Peyer's patch (tissue), 4 donors: ENCODE results near the gene XPNPEP3. TPM values are rescaled to one million over a fixed set of nuclear protein-coding genes. Genes with fewer than 3 reads are reported as not detected.
"Not testable (repeated sequence)": the region's sequence is repeated elsewhere in the genome, so short reads cannot be mapped to it uniquely, and the experiment has no call there.

Experiments
- DNase-seq, 3 donors: peaks; one replicate each; pipeline ENCODE4 v3.0.0-alpha.2; 2017 to 2019
- H3K27ac ChIP-seq, 4 donors: fragments of 200-600 bp; sonication (generic); one replicate each; pipeline ENCODE4 v1.5.1; 2016 to 2019
- H3K27me3 ChIP-seq, 2 donors: fragments of 200-600 bp; sonication (generic); one replicate each; pipeline ENCODE4 v1.5.1; 2019
- H3K36me3 ChIP-seq, 3 donors: fragments of 200-600 bp; sonication (generic); one replicate each; pipeline ENCODE4 v1.5.1; 2016 to 2019
- H3K4me1 ChIP-seq, 4 donors: fragments of 200-600 bp; sonication (generic); one replicate each; pipeline ENCODE4 v1.5.1; 2016 to 2019
- H3K4me3 ChIP-seq, 4 donors: fragments of 200-600 bp; sonication (generic); 1 replicate in 3 of 4; 2 replicates in 1 of 4; pipeline ENCODE4 v1.5.1; 2016 to 2019; ENCODE audit warnings: mild to moderate bottlenecking in 1 of 4
- H3K9me3 ChIP-seq, 4 donors: fragments of 200-600 bp; sonication (generic); one replicate each; pipeline ENCODE4 v1.5.1; 2016 to 2019; ENCODE audit warnings: mild to moderate bottlenecking in 1 of 4
- CTCF ChIP-seq, 6 experiments: fragments of 450-650 bp in 4 of 6; fragments of 200-600 bp in 2 of 6; sonication (generic) in 1 of 6; IDR thresholded peaks; one replicate each; pipeline ENCODE4 v1.5.1; 2017 to 2019; ENCODE audit warnings: antibody characterized with exemption in 6 of 6, mild to moderate bottlenecking in 3 of 6, moderate library complexity in 1 of 6
- POLR2A ChIP-seq, 2 donors: fragments of 450-650 bp; IDR thresholded peaks; one replicate each; pipeline ENCODE4 v1.5.1; 2017; ENCODE audit warnings: antibody characterized with exemption in 2 of 2, mild to moderate bottlenecking in 2 of 2, moderate library complexity in 2 of 2
- total RNA-seq, 4 donors: library from RNA; depleted of rRNA; stranded (reverse); fragments of >200 nt; gene quantifications; one replicate each; pipeline ENCODE4 v1.1.0, GENCODE V29; 2016

The XPNPEP3 gene
- total RNA-seq, 4 donors from 2014 or later, result 1.4 to 10.5 (median 6.6) TPM

DNA sequence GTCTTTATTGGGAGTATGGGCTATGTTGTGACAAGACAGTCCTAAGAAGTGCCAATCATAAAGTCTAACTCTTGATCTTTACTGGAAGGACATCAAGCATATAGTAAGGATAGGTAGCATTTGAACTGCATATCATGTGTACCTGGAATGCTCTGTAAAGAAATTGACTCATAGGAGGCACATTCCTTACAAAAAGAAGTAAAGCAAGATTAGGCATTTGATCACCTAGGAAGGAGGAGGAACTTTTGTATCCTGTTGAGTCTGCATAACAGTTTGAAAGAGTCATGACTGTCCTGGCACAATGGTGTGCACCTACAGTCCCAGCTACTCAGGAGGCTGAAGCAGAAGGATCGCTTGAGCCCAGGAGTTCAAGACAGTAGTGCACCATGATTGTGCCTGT lies 47.2 kb downstream of the XPNPEP3 start:
- no peak for DNase-seq
- TF ChIP-seq POLR2A (IDR thresholded peaks at IDR 0.05) (no peak), CTCF (IDR thresholded peaks at IDR 0.05) (no peak)
- Histone ChIP-seq H3K27me3 (no peaks in the 10 kb centered on the region), H3K36me3 (peaks cover 0 to under 1% (median 0%) of the 10 kb centered on the region in 3 donors), H3K27ac (no peak overlapping the region), H3K4me3 (no peak overlapping the region), H3K9me3 (no peaks in the 10 kb centered on the region), H3K4me1 (no peaks in the 10 kb centered on the region)

DNA sequence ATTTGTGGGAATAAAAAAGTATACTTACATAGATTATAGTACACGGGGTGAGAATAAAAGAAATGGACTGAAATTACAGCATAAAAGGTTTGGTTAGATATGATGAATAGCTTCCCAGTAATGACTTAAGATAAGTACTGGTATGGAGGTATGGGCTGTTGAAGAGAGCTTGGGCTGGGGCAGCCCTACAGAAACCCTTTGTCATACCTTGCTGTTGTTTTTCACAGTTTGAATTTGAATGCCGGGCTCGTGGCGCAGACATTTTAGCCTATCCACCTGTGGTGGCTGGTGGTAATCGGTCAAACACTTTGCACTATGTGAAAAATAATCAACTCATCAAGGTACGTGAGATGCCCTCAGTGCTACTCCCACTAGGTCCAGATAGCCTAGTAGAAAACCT lies 51.9 kb downstream of the XPNPEP3 start:
- DNase-seq, result no peak
- no peaks in the 10 kb centered on the region for H3K4me1 ChIP-seq
- no peak overlapping the region for H3K27ac ChIP-seq
- peaks cover 0 to 18% (median 0%) of the 10 kb centered on the region in 3 donors for H3K36me3 ChIP-seq
- TF ChIP-seq POLR2A (IDR thresholded peaks at IDR 0.05) (no peak), CTCF (IDR thresholded peaks at IDR 0.05) (no peak)
- no peaks in the 10 kb centered on the region for H3K9me3 ChIP-seq
- H3K27me3 ChIP-seq, result no peaks in the 10 kb centered on the region
- H3K4me3 ChIP-seq, result no peak overlapping the region

GRCh38 chr22:40911772-40912171 lies 54.8 kb downstream of the XPNPEP3 start:
- TF ChIP-seq CTCF (IDR thresholded peaks at IDR 0.05) (no peak), POLR2A (IDR thresholded peaks at IDR 0.05) (no peak)
- Histone ChIP-seq H3K27me3 (no peaks in the 10 kb centered on the region), H3K9me3 (no peaks in the 10 kb centered on the region), H3K36me3 (peaks cover 0 to 18% (median 0%) of the 10 kb centered on the region in 3 donors), H3K4me1 (no peaks in the 10 kb centered on the region), H3K27ac (no peak overlapping the region), H3K4me3 (no peak overlapping the region)
- no peak for DNase-seq

DNA sequence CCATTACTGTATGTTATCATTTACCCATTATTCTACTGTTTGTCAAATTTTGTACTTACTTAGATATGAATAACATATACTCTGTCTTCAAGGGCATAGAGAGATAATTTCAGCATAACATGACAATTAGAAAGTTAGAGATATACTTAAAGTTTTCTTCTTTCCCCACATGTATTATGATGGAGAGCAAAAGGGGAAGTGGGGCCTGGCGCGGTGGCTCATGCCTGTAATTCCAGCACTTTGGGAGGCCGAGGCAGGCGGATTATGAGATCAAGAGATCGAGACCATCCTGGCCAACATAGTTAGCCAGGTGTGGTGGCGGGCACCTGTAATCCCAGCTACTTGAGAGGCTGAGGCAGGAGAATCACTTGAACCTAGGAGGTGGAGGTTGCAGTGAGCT lies 56.0 kb downstream of the XPNPEP3 start:
- H3K4me1 ChIP-seq, DNase-seq, H3K4me3 ChIP-seq, H3K27ac ChIP-seq, H3K27me3 ChIP-seq, H3K9me3 ChIP-seq: not testable (repeated sequence)
- peaks cover 0 to 23% (median 0%) of the 10 kb centered on the region in 3 donors for H3K36me3 ChIP-seq

DNA sequence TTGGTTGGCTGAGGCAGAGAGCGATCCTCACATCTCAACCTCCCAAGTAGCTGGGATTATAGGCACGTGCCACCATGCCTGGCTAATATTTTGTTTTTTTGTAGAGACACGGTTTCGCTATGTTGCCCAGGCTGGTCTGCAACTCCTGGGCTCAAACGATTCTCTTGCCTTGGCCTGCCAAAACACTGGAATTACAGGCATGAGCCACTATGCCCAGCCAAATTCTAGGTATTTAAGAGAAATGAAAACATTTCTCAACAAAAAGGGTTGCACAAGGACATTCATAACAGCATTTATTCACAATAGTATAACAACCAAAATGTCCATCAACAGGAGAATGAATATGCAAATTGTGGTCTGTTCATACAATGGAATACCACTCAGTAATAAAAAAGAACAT lies 62.5 kb downstream of the XPNPEP3 start:
- peaks cover 0 to 10% (median 0%) of the 10 kb centered on the region in 3 donors for H3K36me3 ChIP-seq
- no peak for DNase-seq
- no peak overlapping the region for H3K4me3 ChIP-seq
- peaks cover 0 to 7% (median 0%) of the 10 kb centered on the region in 4 donors for H3K4me1 ChIP-seq
- H3K27ac ChIP-seq, result no peak overlapping the region
- no peaks in the 10 kb centered on the region for H3K27me3 ChIP-seq
- H3K9me3 ChIP-seq, result no peaks in the 10 kb centered on the region
- TF ChIP-seq CTCF (IDR thresholded peaks at IDR 0.05), result no peak
- TF ChIP-seq POLR2A (IDR thresholded peaks at IDR 0.05), result no peak

- no peak for DNase-seq
- Histone ChIP-seq H3K4me3 (no peak overlapping the region), H3K4me1 (peaks cover 0 to 7% (median 0%) of the 10 kb centered on the region in 4 donors), H3K27ac (no peak overlapping the region), H3K9me3 (no peaks in the 10 kb centered on the region), H3K36me3 (peaks cover 0 to 18% (median 0%) of the 10 kb centered on the region in 3 donors), H3K27me3 (no peaks in the 10 kb centered on the region)
- TF ChIP-seq POLR2A (IDR thresholded peaks at IDR 0.05), result no peak
- no peak for TF ChIP-seq CTCF (IDR thresholded peaks at IDR 0.05)
Observed at GRCh38 chr22:40920526-40920925, 63.6 kb downstream of the XPNPEP3 start.
